HepG2 (cell line): Measurements from ENCODE around the gene AKAP3. TPM values are rescaled to one million over a fixed set of nuclear protein-coding genes. Genes with fewer than 3 reads are reported as not detected.
A peak's percentile ranks its signal among the peaks of the same experiment; 100 is the strongest.

ENCODE experiments used
- CCDC6 ChIP-seq: sonication (generic); formaldehyde crosslinking; IDR thresholded peaks from 2 replicates; pipeline ENCODE4 v1.8.1; 2022; ENCODE audit warnings: mild to moderate bottlenecking, missing genetic modification reagents, moderate library complexity
- CTCF ChIP-seq: sonication (generic); formaldehyde crosslinking; IDR thresholded peaks from 2 replicates; pipeline ENCODE4 v1.5.0; 2020; ENCODE audit warnings: mild to moderate bottlenecking, missing genetic modification reagents, moderate library complexity
- DNMT1 ChIP-seq: sonication (generic); formaldehyde crosslinking; IDR thresholded peaks from 2 replicates; pipeline ENCODE4 v1.5.1; 2020; ENCODE audit warnings: mild to moderate bottlenecking, missing genetic modification reagents
- IRX3 ChIP-seq: sonication (generic); formaldehyde crosslinking; IDR thresholded peaks from 2 replicates; pipeline ENCODE4 v1.8.1; 2023; ENCODE audit warnings: mild to moderate bottlenecking, low read depth, missing genetic modification reagents, borderline replicate concordance
- JUN ChIP-seq: sonication (generic); formaldehyde crosslinking; IDR thresholded peaks from 2 replicates; pipeline ENCODE4 v1.4.0; 2020; ENCODE audit warnings: mild to moderate bottlenecking, missing genetic modification reagents
- KDM5A ChIP-seq: fragments of 200-600 bp; sonication (generic); IDR thresholded peaks from 2 replicates; pipeline ENCODE4 v1.7.0; 2018; ENCODE audit warnings: antibody characterized with exemption, mild to moderate bottlenecking, low read length, borderline replicate concordance
- NFYC ChIP-seq: IDR thresholded peaks from 2 replicates; pipeline ENCODE4 v1.6.1; 2016; ENCODE audit warnings: missing genetic modification reagents, missing compliant biosample characterization
- NR3C1 ChIP-seq: sonication (generic); formaldehyde crosslinking; IDR thresholded peaks from 2 replicates; pipeline ENCODE4 v1.4.0; 2020; ENCODE audit warnings: missing genetic modification reagents
- PAXIP1 ChIP-seq: sonication (generic); formaldehyde crosslinking; conservative IDR thresholded peaks from 2 replicates; pipeline ENCODE4 v1.4.0; 2020; ENCODE audit warnings: mild to moderate bottlenecking, missing genetic modification reagents, moderate library complexity
- RXRA ChIP-seq: sonication (generic); formaldehyde crosslinking; IDR thresholded peaks from 2 replicates; pipeline ENCODE4 v1.5.1; 2020; ENCODE audit warnings: missing genetic modification reagents
- SOX5 ChIP-seq: IDR thresholded peaks from 2 replicates; pipeline ENCODE4 v1.6.1; 2016; ENCODE audit warnings: borderline replicate concordance
- UBTF ChIP-seq: sonication (generic); formaldehyde crosslinking; IDR thresholded peaks from 2 replicates; pipeline ENCODE4 v1.4.0; 2020; ENCODE audit warnings: mild to moderate bottlenecking, missing genetic modification reagents
- ZGPAT ChIP-seq: IDR thresholded peaks from 2 replicates; pipeline ENCODE4 v1.6.1; 2016; ENCODE audit warnings: mild to moderate bottlenecking
- ZHX1 ChIP-seq: sonication (generic); formaldehyde crosslinking; IDR thresholded peaks from 2 replicates; pipeline ENCODE4 v1.8.1; 2022; ENCODE audit warnings: low read depth, mild to moderate bottlenecking, missing genetic modification reagents
- ZNF547 ChIP-seq: sonication (generic); formaldehyde crosslinking; IDR thresholded peaks from 2 replicates; pipeline ENCODE4 v1.5.1; 2020; ENCODE audit warnings: mild to moderate bottlenecking, missing genetic modification reagents
- ZNF607 ChIP-seq: sonication (generic); formaldehyde crosslinking; IDR thresholded peaks from 2 replicates; pipeline ENCODE4 v1.5.1; 2020; ENCODE audit warnings: missing genetic modification reagents, mild to moderate bottlenecking, borderline replicate concordance
- polyA plus RNA-seq, 8 experiments: library from polyadenylated mRNA; depleted of rRNA in 3 of 8; stranded (reverse) in 7 of 8; unstranded in 1 of 8; fragments of >200 nt; fragmentation: Illumina TruSeq in 4 of 8; extraction: Trizol in 4 of 8; gene quantifications; 2 replicates each; pipeline versions ENCODE4 v1.2.1 to v1.2.3, GENCODE V29; 2011 to 2016; ENCODE audit warnings: low read depth in 4 of 8, missing spikeins in 1 of 8, mixed read lengths in 1 of 8; ENCODE audit not compliant: insufficient read depth in 1 of 8
- total RNA-seq, 5 experiments: library from RNA; depleted of rRNA; stranded (reverse); fragments of >200 nt; fragmentation: Illumina TruSeq; extraction: Trizol; gene quantifications; 2 replicates each; pipeline ENCODE4 v1.2.3, GENCODE V29; 2016; ENCODE audit warnings: low read depth in 1 of 5

Gene AKAP3
- total and polyA plus RNA-seq, 2 of the 13 experiments (the other 11 are each of a cell fraction or from before 2014, with no cell fraction given), result 0.22 to 0.49 TPM

GRCh38 chr12:4648501-4649357 is at the start of gene AKAP3, which contains the start of gene NDUFA9 (continued):
- TF ChIP-seq ZHX1, result no peak
- TF ChIP-seq IRX3, result no peak
- no peak for TF ChIP-seq RXRA (CRISPR knock-in tag)
- no peak for TF ChIP-seq ZNF607
- peak; percentile 89 for TF ChIP-seq KDM5A
- no peak for TF ChIP-seq CTCF
- TF ChIP-seq SOX5 (CRISPR knock-in tag), result peak; percentile 10; the same call in 1 of the 2 replicates
- 0 out of 2 replicates have a peak, but pooled peaks have one; percentile 63 for TF ChIP-seq ZNF547
- no peak for TF ChIP-seq JUN (CRISPR knock-in tag)
- peak; percentile 73 for TF ChIP-seq ZGPAT (CRISPR knock-in tag)
- no peak for TF ChIP-seq DNMT1 (CRISPR knock-in tag)
- TF ChIP-seq CCDC6 (CRISPR knock-in tag), result 0 out of 2 replicates have a peak, but pooled peaks have one; percentile 61
- peak; percentile 18; the same call in 1 of the 2 replicates for TF ChIP-seq UBTF (CRISPR knock-in tag)
- no peak for TF ChIP-seq NFYC (CRISPR knock-in tag)
- TF ChIP-seq NR3C1 (CRISPR knock-in tag), result no peak
- peak; percentile 37; the same call in 1 of the 2 replicates for TF ChIP-seq PAXIP1 (CRISPR knock-in tag)
